ENCODE data around the gene NOX4. TPM values are rescaled to one million over a fixed set of nuclear protein-coding genes. Genes with fewer than 3 reads are reported as not detected.
A peak's percentile ranks its signal among the peaks of the same experiment; 100 is the strongest.

The NOX4 gene
- total RNA-seq (1 to 10 TPM in 5 of 7 donors, under 1 TPM in 2; 0.78 to 5.0 (median 1.1) TPM), polyA plus RNA-seq (1 to 10 TPM; 2.3 to 3.9 TPM)
- long read RNA-seq, donor 1, partial matches to known transcripts, result 0 of 4 reads
- long read RNA-seq, donor 1, other reads (novel, unspliced or antisense), result 2 of 4 reads
- long read RNA-seq, donor 2, result 0 reads
- long read RNA-seq, donor 3, partial matches to known transcripts, result 0 of 2 reads
- long read RNA-seq, donor 3, other reads (novel, unspliced or antisense), result 0 of 2 reads

- Histone ChIP-seq H3K27me3 (no peaks in the 10 kb centered on the region), H3K4me1 (ENCODE audit: insufficient read depth) (peaks cover 1% of the 10 kb centered on the region), H3K4me3 (peak within 1 kb of the TSS; percentile 56), H3K27ac (peak within 1 kb of the TSS; percentile 64 to 72), H3K36me3 (no peaks in the 10 kb centered on the region), H3K9me3 (no peaks in the 10 kb centered on the region)
- 0 to 3% (median 1%) methylated on average over 36 to 51 of the region's 51 CpGs for whole genome bisulfite sequencing, 3 donors
- DNase-seq, result peak; percentile 40 to 76 (median 62)
- intact Hi-C loops (cut with DNase I), result no loop called here
- no peak for TF ChIP-seq POLR2A (IDR thresholded peaks at IDR 0.05)
- TF ChIP-seq, protein P1, sequence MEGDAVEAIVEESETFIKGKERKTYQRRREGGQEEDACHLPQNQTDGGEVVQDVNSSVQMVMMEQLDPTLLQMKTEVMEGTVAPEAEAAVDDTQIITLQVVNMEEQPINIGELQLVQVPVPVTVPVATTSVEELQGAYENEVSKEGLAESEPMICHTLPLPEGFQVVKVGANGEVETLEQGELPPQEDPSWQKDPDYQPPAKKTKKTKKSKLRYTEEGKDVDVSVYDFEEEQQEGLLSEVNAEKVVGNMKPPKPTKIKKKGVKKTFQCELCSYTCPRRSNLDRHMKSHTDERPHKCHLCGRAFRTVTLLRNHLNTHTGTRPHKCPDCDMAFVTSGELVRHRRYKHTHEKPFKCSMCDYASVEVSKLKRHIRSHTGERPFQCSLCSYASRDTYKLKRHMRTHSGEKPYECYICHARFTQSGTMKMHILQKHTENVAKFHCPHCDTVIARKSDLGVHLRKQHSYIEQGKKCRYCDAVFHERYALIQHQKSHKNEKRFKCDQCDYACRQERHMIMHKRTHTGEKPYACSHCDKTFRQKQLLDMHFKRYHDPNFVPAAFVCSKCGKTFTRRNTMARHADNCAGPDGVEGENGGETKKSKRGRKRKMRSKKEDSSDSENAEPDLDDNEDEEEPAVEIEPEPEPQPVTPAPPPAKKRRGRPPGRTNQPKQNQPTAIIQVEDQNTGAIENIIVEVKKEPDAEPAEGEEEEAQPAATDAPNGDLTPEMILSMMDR (IDR thresholded peaks at IDR 0.05), result no peak
- no peak for TF ChIP-seq EP300 (IDR thresholded peaks at IDR 0.05)
Measured at GRCh38 chr11:89490981-89491690, at the start of gene NOX4. Gene NOX4, minus strand, starts transcription at chr11:89491375. Its CDS starts 129 bp downstream, at chr11:89491246.

DNA sequence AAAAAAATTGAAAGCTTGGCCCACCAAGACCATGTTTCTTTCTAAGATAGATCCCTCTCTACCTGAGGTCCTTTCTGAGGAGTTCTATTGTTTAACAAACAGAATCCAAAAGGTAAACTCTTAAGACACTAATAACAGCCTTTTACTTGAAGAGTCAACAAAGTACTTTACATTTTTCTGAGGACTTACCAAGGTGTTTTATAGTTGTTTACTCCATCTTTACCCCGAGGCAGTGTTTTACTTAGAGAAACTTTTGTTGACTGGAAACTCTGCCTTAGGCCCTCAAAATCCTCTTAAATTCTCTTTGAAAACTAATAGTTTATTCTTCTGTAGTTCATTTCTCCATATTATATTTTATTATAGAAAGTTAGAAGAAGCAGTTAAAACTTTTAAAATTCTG is 49.7 kb upstream of the NOX4 start:
- H3K27me3 ChIP-seq, result no peaks in the 10 kb centered on the region
- H3K27ac ChIP-seq, result no peak overlapping the region
- intact Hi-C loops (cut with DNase I), result no loop called here
- H3K36me3 ChIP-seq, result no peaks in the 10 kb centered on the region
- TF ChIP-seq EP300 (IDR thresholded peaks at IDR 0.05) (no peak), POLR2A (IDR thresholded peaks at IDR 0.05) (no peak)
- TF ChIP-seq, protein P1 (IDR thresholded peaks at IDR 0.05), result no peak
- H3K9me3 ChIP-seq, result no peaks in the 10 kb centered on the region
- no peak overlapping the region for H3K4me3 ChIP-seq
- no peak for DNase-seq
- WGBS, 3 donors, result 55 to 77% (median 56%) methylated on average over 1 of the region's 1 CpG
- peaks cover 2% of the 10 kb centered on the region for H3K4me1 ChIP-seq (ENCODE audit: insufficient read depth)

DNA sequence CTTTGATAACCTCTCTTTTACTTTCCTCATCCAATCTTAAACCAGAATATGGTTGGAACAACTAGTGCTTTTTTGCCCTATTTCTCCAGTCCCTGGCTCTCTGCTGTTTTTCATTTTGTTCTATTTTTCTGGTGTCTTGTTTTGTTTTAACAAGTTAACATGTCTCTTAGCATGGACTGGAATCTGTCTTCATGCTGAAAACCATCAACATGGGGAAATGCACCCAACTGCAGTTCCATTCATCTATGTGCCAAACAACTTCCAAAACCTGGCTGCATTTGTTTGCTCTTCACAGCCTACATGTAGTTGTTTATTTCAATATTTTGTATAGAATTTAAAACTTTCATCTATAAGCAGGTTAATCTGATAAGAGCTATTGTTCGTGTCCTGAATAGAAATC is 46.8 kb upstream of the NOX4 start:
- TF ChIP-seq EP300 (IDR thresholded peaks at IDR 0.05) (no peak), POLR2A (IDR thresholded peaks at IDR 0.05) (no peak)
- TF ChIP-seq, protein P1 (IDR thresholded peaks at IDR 0.05), result no peak
- Histone ChIP-seq H3K27ac (no peak overlapping the region), H3K4me3 (no peak overlapping the region), H3K27me3 (no peaks in the 10 kb centered on the region), H3K36me3 (no peaks in the 10 kb centered on the region), H3K9me3 (no peaks in the 10 kb centered on the region), H3K4me1 (ENCODE audit: insufficient read depth) (peaks cover 2% of the 10 kb centered on the region)
- DNase-seq, result no peak
- 84 to 96% (median 93%) methylated on average over 1 of the region's 1 CpG for WGBS, 3 donors
- intact Hi-C loops (cut with DNase I), result no loop called here

DNA sequence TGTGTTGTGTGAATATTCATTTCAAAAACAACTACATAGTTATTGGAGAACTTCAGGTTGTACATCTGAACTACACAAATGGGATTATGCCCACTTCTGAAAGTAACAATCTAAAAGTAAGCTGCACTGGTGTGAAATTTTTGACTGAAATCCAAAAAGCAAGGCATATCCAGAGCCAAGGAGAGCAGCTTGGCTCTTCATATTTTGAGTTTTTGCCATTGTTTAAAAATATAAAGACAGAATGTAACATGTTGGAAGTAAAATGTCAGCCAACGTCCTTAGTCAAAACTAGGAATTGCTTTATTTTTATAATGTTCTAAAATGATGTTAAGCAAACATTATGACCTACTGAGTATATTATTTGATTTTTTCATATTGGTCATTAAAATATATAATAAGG is 45.8 kb upstream of the NOX4 start:
- DNase-seq, result no peak
- Histone ChIP-seq H3K27me3 (no peaks in the 10 kb centered on the region), H3K4me1 (ENCODE audit: insufficient read depth) (peaks cover 2% of the 10 kb centered on the region), H3K4me3 (no peak overlapping the region), H3K9me3 (no peaks in the 10 kb centered on the region), H3K36me3 (no peaks in the 10 kb centered on the region), H3K27ac (no peak overlapping the region)
- no peak for TF ChIP-seq POLR2A (IDR thresholded peaks at IDR 0.05)
- TF ChIP-seq, protein P1 (IDR thresholded peaks at IDR 0.05), result no peak
- intact Hi-C loops (cut with DNase I), result no loop called here
- 3 to 7% (median 5%) methylated on average over 1 of the region's 1 CpG for WGBS, 3 donors
